ENCODE results near the gene TMED8.

- TF ChIP-seq CTCF (IDR thresholded peaks at IDR 0.05; ENCODE audit: low read depth, low read length, poor library complexity, severe bottlenecking) (no peak), EZH2phosphoT487 (IDR thresholded peaks at IDR 0.05; ENCODE audit: borderline replicate concordance, low read length) (no peak)
Measured at GRCh38 chr14:77306851-77307496, 69.9 kb downstream of the TMED8 start.
